Liver (tissue), 3 donors: ENCODE results near the gene MAN1C1.
A peak's percentile ranks its signal among the peaks of the same experiment; 100 is the strongest.

ENCODE experiments used
- ATF3 ChIP-seq: IDR thresholded peaks from 2 replicates; pipeline ENCODE4 v1.6.1; 2016; ENCODE audit warnings: antibody characterized with exemption
- CTCF ChIP-seq: fragments of 150-350 bp; IDR thresholded peaks from 2 replicates; pipeline ENCODE4 v1.5.1; 2017; ENCODE audit warnings: improper control_type of control experiment, low read depth, low read length; ENCODE audit not compliant: missing input control
- EGR1 ChIP-seq, 2 donors: IDR thresholded peaks; 2 replicates each; pipeline ENCODE4 v1.6.1; 2016 to 2018; ENCODE audit warnings: antibody characterized with exemption in 2 of 2, low read depth in 2 of 2
- GABPA ChIP-seq, 2 donors: IDR thresholded peaks in 1 of 2; conservative IDR thresholded peaks in 1 of 2; 2 replicates each; pipeline ENCODE4 v1.6.1; 2016; ENCODE audit warnings: antibody characterized with exemption in 2 of 2, mild to moderate bottlenecking in 1 of 2, moderate library complexity in 1 of 2
- JUND ChIP-seq, 2 donors: IDR thresholded peaks; 2 replicates each; pipeline ENCODE4 v1.6.1; 2016; ENCODE audit warnings: antibody characterized with exemption in 2 of 2
- MAX ChIP-seq: IDR thresholded peaks from 2 replicates; pipeline ENCODE4 v1.6.1; 2016; ENCODE audit warnings: antibody characterized with exemption
- RAD21 ChIP-seq, 2 donors: IDR thresholded peaks; 2 replicates each; pipeline ENCODE4 v1.6.1; 2016; ENCODE audit warnings: antibody characterized with exemption in 2 of 2, mild to moderate bottlenecking in 2 of 2
- REST ChIP-seq: IDR thresholded peaks from 2 replicates; pipeline ENCODE4 v1.6.1; 2016; ENCODE audit warnings: antibody characterized with exemption, mild to moderate bottlenecking
- SP1 ChIP-seq: IDR thresholded peaks from 2 replicates; pipeline ENCODE4 v1.6.1; 2018; ENCODE audit warnings: antibody characterized with exemption, mild to moderate bottlenecking
- TAF1 ChIP-seq: conservative IDR thresholded peaks from 2 replicates; pipeline ENCODE4 v1.6.1; 2016; ENCODE audit warnings: antibody characterized with exemption, mild to moderate bottlenecking
- YY1 ChIP-seq: IDR thresholded peaks from 2 replicates; pipeline ENCODE4 v1.6.1; 2016; ENCODE audit warnings: antibody characterized with exemption, mild to moderate bottlenecking
- donor health status: healthy.
- donor health status: healthy.

GRCh38 chr1:25641931-25642573 is 25.5 kb downstream of the MAN1C1 start:
- TF ChIP-seq CTCF (peak; percentile 4), ATF3 (no peak), YY1 (no peak), TAF1 (no peak), GABPA (IDR thresholded peaks at IDR 0.05 in 1 of 2, conservative IDR thresholded peaks at IDR 0.05 in 1 of 2) (no peak), MAX (no peak), RAD21 (IDR thresholded peaks at IDR 0.05) (peak; percentile 14 to 48), REST (no peak), EGR1 (IDR thresholded peaks at IDR 0.05; ENCODE audit: low read depth in 2 of 2) (no peak), JUND (IDR thresholded peaks at IDR 0.05) (no peak), SP1 (no peak)
